NCI-H1436 treated with DMSO at 0.1 percent for 48 hours (cell line): Measurements from ENCODE around the gene ITPR2.
"Not testable (repeated sequence)": the region's sequence is repeated elsewhere in the genome, so short reads cannot be mapped to it uniquely, and the experiment has no call there.

ENCODE experiments used
- DNase-seq: peaks from one replicate; lab custom pipeline; 2025; lab: John Stamatoyannopoulos, UW

ITPR2 gene

GRCh38 chr12:26848156-26848825, 15.3 kb upstream of the ITPR2 start:
- DNase-seq: no peak

DNA sequence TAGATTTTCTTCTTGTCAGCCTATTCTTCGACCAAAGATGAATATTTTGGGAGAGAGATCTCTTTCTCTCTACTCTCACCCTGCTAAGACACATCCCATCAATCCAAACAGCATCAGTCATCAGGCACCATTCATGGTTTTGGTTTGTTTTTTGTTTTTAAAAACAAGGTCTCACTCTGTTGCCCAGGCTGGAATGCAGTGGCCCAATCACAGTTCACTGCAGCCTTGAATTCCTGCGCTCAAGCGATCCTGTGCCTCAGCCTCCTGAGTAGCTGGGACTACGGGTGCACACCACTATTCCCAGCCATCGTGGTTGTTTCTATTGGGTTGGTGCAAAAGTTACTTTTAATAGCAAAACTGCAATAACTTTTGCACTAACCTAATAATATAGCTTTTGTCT, 14.4 kb upstream of the ITPR2 start:
- DNase-seq: no peak

GRCh38 chr12:26846416-26846815, 13.4 kb upstream of the ITPR2 start:
- DNase-seq: no peak

DNA sequence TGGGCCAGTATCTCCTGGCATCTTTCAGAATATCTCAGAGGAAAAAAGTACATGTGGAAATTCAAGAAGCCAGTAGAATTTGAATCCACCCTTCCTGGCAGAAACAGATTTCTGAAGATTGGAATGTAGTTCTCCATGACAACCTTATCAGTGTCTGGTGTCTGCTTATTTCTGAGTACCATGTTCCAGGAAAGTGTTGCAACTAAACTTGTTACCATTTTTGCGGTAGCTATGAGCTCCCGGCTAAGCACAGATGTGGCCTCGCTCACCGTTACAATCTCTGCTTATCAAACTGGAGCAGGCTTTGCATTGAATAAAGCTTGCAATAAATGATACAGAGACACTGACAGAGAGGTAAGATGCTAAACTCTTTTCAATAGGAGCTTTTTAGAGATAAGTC, 13.0 kb upstream of the ITPR2 start:
- DNase-seq: no peak

- no peak for DNase-seq
Measured at GRCh38 chr12:26845057-26845666, 12.2 kb upstream of the ITPR2 start.

DNA sequence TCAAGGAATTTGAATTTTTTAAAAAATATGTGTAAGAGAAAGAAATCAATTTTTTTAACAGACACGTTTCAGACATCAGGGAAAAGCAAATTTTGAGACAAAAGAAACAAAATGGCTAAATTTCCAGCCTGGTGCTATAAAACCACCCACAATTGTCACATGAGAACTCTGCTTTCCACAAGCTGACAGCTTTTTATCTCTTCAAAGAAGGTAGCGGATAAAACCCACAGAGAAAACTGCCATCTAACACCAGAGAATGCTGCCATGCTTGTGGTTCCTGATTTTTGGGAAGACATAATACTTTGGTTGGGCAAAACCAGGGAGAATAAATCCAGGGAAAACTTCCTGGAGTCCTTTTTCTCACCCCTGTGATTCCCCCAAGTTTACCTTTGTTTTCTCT, 10.3 kb upstream of the ITPR2 start:
- no peak for DNase-seq

DNA sequence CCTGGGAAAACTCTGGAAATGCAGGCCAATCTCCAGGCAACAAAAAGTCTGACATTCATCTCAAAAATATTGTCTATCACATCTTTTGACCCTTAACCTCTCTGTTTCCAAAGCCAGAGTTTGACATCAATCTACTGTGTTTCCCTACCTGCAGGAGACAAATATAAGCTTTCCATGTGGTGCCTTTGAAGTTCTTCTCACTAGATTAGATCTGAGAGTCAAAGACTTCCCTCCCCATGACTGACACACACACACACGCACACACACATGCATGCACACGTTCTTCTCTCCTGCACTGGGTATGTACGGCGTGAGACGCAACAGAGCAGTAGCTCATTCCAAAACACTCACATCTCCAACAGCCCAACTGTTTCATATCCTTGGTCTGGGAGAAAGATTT, 8.1 kb upstream of the ITPR2 start:
- DNase-seq: no peak

DNA sequence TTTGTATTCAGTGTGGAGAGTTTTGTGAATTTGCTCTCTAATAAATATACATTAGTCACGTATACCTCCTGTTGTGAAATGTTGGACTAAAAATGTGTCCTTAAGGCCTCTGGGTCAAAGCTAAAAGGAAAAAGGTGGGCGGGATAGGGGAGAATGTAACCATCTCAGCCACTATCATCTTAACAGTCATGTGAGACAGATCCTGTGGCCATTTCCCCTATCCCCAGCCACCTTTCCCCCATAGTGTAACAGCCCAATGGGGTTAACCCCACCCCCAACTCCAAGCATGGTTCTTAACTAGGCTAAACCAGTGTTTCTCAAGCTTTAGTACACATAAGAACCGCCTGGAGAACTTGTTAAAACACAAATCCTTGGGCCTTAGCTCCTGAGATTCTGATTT, 6.5 kb upstream of the ITPR2 start:
- no peak for DNase-seq

DNA sequence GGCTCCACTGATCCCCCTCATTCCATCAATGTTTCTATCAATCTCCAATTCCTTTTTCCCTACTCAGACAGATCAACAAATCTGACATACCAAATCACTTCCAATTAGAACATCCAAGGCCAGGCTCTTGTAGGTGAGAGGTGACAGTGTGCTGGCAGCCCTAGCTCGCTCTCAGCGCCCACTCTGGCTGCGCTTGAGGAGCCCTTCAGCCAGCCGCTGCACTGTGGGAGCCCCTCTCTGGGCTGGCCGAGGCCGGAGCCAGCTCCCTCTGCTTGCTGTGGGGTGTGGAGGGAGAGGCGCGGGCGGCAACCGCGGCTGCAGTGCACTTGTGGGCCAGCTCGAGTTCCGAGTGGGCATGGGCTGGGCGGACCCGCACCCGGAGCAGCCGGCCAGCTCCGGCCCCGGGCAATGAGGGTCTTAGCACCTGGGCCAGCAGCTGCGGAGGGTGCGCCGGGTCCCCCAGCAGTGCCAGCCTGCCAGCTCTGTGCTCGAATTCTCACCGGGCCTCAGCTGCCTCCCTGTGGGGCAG, 6.0 kb upstream of the ITPR2 start:
- DNase-seq: no peak

GRCh38 chr12:26836201-26836600, 3.2 kb upstream of the ITPR2 start:
- no peak for DNase-seq

DNA sequence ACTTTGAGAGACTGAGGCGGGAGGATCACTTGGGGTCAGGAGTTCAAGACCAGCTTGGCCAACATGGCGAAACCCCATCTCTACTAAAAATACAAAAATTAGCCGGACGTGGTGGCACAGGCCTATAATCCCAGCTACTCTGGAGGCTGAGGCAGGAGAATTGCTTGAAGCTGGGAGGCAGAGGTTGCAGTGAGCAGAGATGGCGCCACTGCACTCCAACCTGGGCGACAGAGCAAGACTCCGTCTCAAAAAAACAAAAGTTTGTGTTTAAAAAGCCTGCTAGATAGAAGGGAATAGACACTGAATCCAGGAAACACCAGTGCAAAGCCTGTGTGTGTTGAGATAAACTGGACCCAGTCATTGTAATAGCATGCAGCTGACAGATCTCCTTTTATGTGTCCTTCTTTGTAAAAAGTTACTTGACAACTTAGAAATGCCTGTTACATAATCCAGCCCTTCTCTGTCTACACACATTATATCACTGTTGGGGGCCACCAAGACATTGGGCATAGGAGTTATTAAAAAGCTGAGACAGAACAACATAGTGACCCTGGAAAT, 1.6 kb upstream of the ITPR2 start:
- not testable (repeated sequence) for DNase-seq

GRCh38 chr12:26833743-26834490, 923 bp upstream of the ITPR2 start:
- DNase-seq: no peak

GRCh38 chr12:26831951-26832821, 808 bp downstream of the ITPR2 start:
- DNase-seq: no peak

DNA sequence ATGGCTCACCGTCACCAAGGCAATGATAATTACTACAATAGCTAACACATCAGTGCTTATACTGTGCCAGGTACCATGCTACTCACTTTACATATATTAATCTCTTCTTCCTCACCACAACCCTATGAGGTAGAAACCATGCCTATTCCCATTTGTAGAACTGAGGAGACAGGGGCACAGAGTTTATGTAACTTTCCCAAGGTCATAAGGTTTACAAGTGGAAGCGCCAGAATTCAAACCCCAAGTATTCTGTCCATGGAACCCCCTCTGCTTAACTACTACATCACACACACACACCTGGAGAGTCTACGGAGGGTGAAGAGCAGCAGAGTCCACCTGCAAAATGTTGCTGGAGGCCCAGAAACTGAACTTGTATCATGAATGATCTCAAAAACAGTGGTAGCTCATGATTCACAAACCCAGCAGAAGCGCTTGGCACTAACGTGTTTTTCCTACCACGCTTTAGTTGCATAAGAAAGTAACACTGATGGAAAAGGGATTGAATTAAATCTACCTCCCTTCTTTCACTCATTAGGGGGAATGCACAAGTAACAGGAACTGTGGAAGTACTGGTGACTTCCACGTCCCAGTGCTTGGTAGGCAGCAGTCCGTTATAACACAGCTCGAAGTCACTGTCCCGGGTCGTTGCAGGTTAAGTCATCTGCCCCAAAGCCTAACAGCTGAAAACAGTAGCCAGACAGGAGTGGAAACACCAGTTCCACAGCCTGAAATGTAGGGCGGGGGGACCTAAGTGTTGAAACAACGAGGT, 2.0 kb downstream of the ITPR2 start:
- DNase-seq: no peak

- no peak for DNase-seq
Measured at GRCh38 chr12:26830363-26830762, 2.6 kb downstream of the ITPR2 start.

DNA sequence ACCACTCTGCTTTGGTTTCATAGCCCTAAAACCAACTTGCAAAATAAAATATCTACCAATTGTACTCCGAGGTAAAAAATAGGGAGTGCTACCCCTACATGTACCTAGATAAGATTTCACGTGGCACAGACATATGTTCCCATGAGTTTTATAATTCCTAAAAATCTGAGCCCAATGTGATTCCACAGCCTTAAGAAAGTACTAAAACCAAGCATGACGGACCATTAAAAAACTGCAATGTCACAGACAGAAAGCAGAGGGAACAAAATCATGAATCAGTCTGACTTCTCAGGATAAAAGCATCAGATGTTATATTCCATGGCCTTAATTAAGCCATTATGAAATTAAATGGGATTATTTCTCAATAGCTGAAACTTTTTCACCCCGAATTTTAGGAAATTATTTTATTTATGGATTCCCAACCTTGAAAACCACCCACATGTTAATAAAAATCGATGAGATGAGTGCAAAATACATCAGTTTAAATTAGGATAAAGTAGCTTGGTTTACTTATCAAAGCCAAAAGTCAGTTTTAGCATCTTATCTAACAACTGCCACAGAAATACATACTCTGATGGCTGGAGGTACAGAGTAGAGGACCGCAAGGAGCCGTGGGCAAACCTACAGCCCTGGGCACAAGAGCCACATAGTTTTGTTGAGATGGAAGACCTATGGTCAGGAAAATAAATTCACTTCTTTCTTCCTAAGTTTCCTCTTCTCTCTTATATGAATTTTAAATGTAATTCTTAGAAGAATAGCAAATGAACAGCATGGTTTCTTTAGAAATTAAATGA, 4.5 kb downstream of the ITPR2 start:
- no peak for DNase-seq

DNA sequence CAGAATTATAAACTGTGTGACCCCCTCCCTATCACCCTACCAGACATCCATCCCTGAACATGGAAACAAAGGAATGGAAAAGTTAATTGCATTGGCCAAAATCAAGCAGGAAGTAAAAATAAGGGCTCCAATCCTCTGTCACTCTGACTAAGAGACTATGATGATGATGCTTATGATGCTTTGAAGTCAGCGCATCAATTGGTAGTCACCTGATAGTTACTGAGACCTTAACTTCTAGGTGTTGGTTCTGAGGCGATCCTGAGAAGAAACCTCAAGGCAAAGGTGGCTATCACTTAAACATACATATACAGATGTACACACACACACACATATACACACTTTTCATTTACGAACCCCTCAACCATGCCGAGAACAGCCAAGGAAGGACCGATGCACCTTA, 6.6 kb downstream of the ITPR2 start:
- no peak for DNase-seq

- no peak for DNase-seq
Measured at GRCh38 chr12:26825459-26826016, 7.5 kb downstream of the ITPR2 start.

- DNase-seq: no peak
Measured at GRCh38 chr12:26823390-26823789, 9.6 kb downstream of the ITPR2 start.

GRCh38 chr12:26822026-26822425, 11.0 kb downstream of the ITPR2 start:
- DNase-seq: no peak
